Colonic mucosa (tissue), 4 donors: ENCODE results near the gene CDH4. TPM values are rescaled to one million over a fixed set of nuclear protein-coding genes. Genes with fewer than 3 reads are reported as not detected.

Experiments used
- DNase-seq: peaks from one replicate; pipeline ENCODE4 v3.0.0-alpha.2; 2020
- H3K27ac ChIP-seq: fragments of 200-600 bp; one replicate; pipeline ENCODE4 v1.8.0; 2021
- H3K27me3 ChIP-seq: fragments of 200-600 bp; one replicate; pipeline ENCODE4 v1.8.0; 2021
- H3K36me3 ChIP-seq: fragments of 200-600 bp; one replicate; pipeline ENCODE4 v1.8.0; 2021
- H3K4me1 ChIP-seq: fragments of 200-600 bp; one replicate; pipeline ENCODE4 v1.8.0; 2021; ENCODE audit warnings: mild to moderate bottlenecking
- H3K4me3 ChIP-seq: fragments of 200-600 bp; one replicate; pipeline ENCODE4 v1.8.0; 2021
- H3K9ac ChIP-seq, 2 donors: one replicate each; pipeline ENCODE4 v1.7.0; 2013; ENCODE audit warnings: control low read depth in 2 of 2, low read depth in 2 of 2, low read length in 2 of 2
- H3K9me3 ChIP-seq: fragments of 200-600 bp; one replicate; pipeline ENCODE4 v1.8.0; 2021
- CTCF ChIP-seq: fragments of 200-600 bp; IDR thresholded peaks from one replicate; pipeline ENCODE4 v1.8.0; 2022; ENCODE audit warnings: antibody characterized with exemption, mild to moderate bottlenecking
- intact Hi-C: fragments of 100-400 bp; cut with DNase I; formaldehyde crosslinking; loops from one replicate; pipeline ENCODE4 v1.14.1; 2022
- total RNA-seq, 2 donors: library from RNA; stranded (reverse); fragmentation: NEBNext Ultra II Directional in 1 of 2; extraction: Animal tissue kit (Norgen Biotek cat#: 25700) in 1 of 2; gene quantifications; one replicate each; pipeline ENCODE4 v1.2.1, GENCODE V29; 2021
- donor health status: healthy.
- donor health status: DM: no; HTN: no; CAD: no.
- donor health status: DM: no; HTN: no; CAD: no.

Gene CDH4
- total RNA-seq, 2 donors from 2014 or later, result 0.08 TPM; not detected in 1

DNA sequence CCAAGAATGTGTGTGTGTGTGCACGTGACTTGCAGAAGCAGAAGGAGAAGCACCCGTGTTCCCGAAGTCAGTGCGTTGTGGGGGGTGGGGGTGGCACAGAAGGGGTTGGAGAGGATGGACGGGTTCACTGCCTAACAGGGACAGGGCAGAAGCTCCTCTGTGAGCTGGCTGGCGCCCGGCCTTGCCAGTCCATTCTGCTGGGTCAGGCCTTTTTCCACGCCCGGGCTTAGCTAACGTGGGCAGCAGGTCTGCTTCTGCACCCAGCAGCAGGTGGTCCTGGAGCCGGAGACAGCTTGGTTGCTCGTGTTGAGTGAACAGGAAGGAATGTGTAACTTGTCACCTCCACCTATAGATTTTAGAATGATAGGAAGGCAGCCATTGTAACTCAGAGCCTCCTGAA lies 374.4 kb downstream of the CDH4 start:
- Histone ChIP-seq H3K27ac (no peak overlapping the region), H3K4me1 (no peaks in the 10 kb centered on the region), H3K4me3 (no peak overlapping the region), H3K9ac (no peak overlapping the region), H3K36me3 (no peaks in the 10 kb centered on the region), H3K9me3 (no peaks in the 10 kb centered on the region), H3K27me3 (no peaks in the 10 kb centered on the region)
- intact Hi-C loops, result no loop called here
- no peak for TF ChIP-seq CTCF
- DNase-seq, result no peak

DNA sequence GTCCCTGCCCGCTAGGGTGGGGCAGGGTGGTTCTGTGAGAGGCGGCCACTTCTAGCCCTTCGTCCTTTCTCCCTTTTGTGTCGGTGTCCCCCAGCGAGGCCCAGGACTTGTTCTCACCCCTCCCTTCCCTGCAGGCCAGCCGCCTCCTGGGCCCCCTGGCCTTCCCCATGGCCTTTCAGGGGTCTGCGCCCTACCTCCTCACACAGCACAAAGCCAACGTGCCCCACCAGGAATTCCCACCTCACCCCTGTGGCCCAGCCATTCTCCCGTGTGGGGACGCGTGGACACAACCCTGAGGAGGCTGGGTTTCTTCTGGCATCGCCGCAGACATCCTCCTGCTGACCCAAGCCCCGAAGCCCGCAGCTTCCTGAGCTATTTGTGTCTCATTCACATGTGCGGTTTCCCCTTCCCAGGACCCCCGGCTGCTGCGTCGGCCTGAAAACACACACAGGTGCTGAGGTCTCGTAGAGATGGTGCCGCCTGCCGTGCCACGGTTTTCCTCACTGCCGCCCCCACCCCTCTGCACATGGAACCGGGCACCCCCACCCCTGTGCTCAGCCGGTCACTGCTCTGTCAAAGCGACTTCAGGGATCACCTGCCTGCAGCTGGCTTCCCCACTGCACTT lies 375.8 kb downstream of the CDH4 start:
- H3K4me3 ChIP-seq, result no peak overlapping the region
- H3K9ac ChIP-seq, result no peak overlapping the region
- no peaks in the 10 kb centered on the region for H3K4me1 ChIP-seq
- no peak for DNase-seq
- H3K27me3 ChIP-seq, result no peaks in the 10 kb centered on the region
- H3K9me3 ChIP-seq, result no peaks in the 10 kb centered on the region
- no peak overlapping the region for H3K27ac ChIP-seq
- no peak for TF ChIP-seq CTCF
- intact Hi-C loops, result no loop called here
- no peaks in the 10 kb centered on the region for H3K36me3 ChIP-seq

DNA sequence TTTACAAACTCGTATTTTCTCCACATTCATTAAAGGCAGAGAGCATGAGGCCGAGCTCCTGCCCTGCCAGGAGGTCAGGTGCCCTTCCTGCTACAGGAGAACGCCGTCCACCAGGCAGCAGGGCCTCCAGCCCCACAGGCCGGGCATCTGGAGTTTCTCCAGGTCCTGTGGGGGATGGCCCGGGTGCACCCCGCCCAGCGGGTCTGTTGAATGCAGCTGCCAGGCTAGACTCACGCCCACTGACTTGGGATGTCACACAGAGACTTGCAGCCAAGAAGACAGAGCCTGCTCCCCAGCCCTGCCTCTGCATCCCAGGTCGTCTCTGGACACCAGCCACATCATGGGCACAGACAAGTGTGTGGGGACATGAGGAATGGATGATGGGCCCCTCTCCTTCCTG lies 376.4 kb downstream of the CDH4 start:
- Histone ChIP-seq H3K9me3 (no peaks in the 10 kb centered on the region), H3K4me1 (no peaks in the 10 kb centered on the region), H3K27me3 (no peaks in the 10 kb centered on the region), H3K4me3 (no peak overlapping the region), H3K27ac (no peak overlapping the region), H3K9ac (no peak overlapping the region), H3K36me3 (no peaks in the 10 kb centered on the region)
- DNase-seq, result no peak
- no peak for TF ChIP-seq CTCF
- intact Hi-C loops, result no loop called here

DNA sequence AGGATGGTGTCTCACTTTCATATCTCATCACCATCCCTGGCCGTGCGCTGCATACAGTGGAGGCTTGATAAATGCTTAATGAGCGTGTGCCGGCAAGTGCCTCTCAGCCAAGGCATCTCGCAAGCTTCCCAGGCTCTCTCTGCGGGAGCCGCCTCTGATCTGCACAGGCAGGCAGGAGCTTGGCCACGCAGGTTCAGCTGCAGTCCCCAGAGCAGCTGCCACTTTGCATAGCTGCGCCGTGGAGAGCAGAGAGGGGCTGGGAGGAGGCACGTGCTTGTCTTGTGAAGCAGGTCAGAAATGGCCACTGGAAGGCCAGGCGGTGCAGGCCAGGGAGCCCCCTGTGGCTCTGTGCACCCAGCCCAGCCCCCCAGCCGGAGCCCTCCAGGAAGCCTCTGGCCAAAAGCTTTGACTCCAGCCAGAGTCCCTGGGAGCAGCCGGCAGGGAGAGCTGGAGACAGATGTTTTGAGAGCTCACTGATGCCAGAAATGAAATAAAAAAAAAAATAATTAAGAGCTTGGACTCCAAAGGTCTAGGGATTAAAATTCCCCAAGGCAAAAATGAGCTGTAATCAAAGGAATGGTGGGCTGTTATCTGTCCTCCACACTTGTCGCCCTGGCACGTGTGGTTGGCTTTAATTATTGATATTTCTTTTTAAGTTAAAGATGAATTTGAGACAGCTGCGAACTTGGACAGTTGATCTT lies 377.0 kb downstream of the CDH4 start:
- Histone ChIP-seq H3K27me3 (no peaks in the 10 kb centered on the region), H3K9ac (no peak overlapping the region), H3K4me1 (no peaks in the 10 kb centered on the region), H3K4me3 (no peak overlapping the region), H3K36me3 (no peaks in the 10 kb centered on the region), H3K9me3 (no peaks in the 10 kb centered on the region), H3K27ac (no peak overlapping the region)
- TF ChIP-seq CTCF, result no peak
- intact Hi-C loops, result no loop called here
- DNase-seq, result no peak

- no peaks in the 10 kb centered on the region for H3K4me1 ChIP-seq
- no peaks in the 10 kb centered on the region for H3K27me3 ChIP-seq
- no peak for TF ChIP-seq CTCF
- no peaks in the 10 kb centered on the region for H3K36me3 ChIP-seq
- no peaks in the 10 kb centered on the region for H3K9me3 ChIP-seq
- no peak overlapping the region for H3K27ac ChIP-seq
- H3K9ac ChIP-seq, result no peak overlapping the region
- DNase-seq, result no peak
- intact Hi-C loops, result no loop called here
- H3K4me3 ChIP-seq, result no peak overlapping the region
Observed at GRCh38 chr20:61629602-61630390, 377.7 kb downstream of the CDH4 start.
